Cardiac muscle cell (in vitro differentiated cells and primary cell): ENCODE data around the gene COPS9. TPM values are rescaled to one million over a fixed set of nuclear protein-coding genes. Genes with fewer than 3 reads are reported as not detected.

Experiments used
- DNase-seq, 2 donors: peaks; one replicate each; pipeline versions ENCODE4 v3.0.0 to v3.0.0-alpha.2; 2010 to 2017; ENCODE audit warnings: low read depth in 1 of 2, low spot score in 1 of 2
- H3K27ac ChIP-seq: fragments of 200-600 bp; sonication (generic); 2 replicates; pipeline ENCODE4 v1.5.1; 2016
- H3K27me3 ChIP-seq: fragments of 200-600 bp; sonication (generic); 2 replicates; pipeline ENCODE4 v1.6.0; 2016; ENCODE audit warnings: control low read depth
- H3K36me3 ChIP-seq: fragments of 200-600 bp; sonication (generic); 2 replicates; pipeline ENCODE4 v1.5.1; 2016; ENCODE audit warnings: control low read depth
- H3K4me1 ChIP-seq: fragments of 200-600 bp; sonication (generic); 2 replicates; pipeline ENCODE4 v1.8.1; 2017; ENCODE audit warnings: low read depth, mild to moderate bottlenecking, mixed run types
- H3K4me3 ChIP-seq: fragments of 200-600 bp; sonication (generic); 2 replicates; pipeline ENCODE4 v1.5.1; 2016; ENCODE audit warnings: mild to moderate bottlenecking
- H3K9me3 ChIP-seq: fragments of 200-600 bp; sonication (generic); 2 replicates; pipeline ENCODE4 v1.5.1; 2017; ENCODE audit warnings: low read depth, mild to moderate bottlenecking, control low read depth
- CTCF ChIP-seq: IDR thresholded peaks from 2 replicates; pipeline ENCODE4 v1.5.1; 2012; ENCODE audit warnings: low read depth, mild to moderate bottlenecking, low read length
- polyA plus RNA-seq: library from polyadenylated mRNA; unstranded; fragments of >200 nt; fragmentation: Nextera tagmentation; extraction: Ambion mirVana; gene quantifications from 2 replicates; pipeline ENCODE4 v1.2.1, GENCODE V29; 2016
- total RNA-seq: library from RNA; depleted of rRNA; stranded (reverse); fragments of >200 nt; gene quantifications from 2 replicates; pipeline ENCODE4 v1.2.3, GENCODE V29; 2016

Gene COPS9
- total and polyA plus RNA-seq, 2 experiments from 2014 or later = 111 to 321 TPM

- no peak for TF ChIP-seq CTCF
- Histone ChIP-seq H3K27me3 (no peaks in the 10 kb centered on the region), H3K27ac (no peak overlapping the region), H3K36me3 (peaks cover 6% of the 10 kb centered on the region), H3K4me3 (no peak overlapping the region), H3K9me3 (no peaks in the 10 kb centered on the region), H3K4me1 (no peaks in the 10 kb centered on the region)
- DNase-seq = no peak
Observed at GRCh38 chr2:240124651-240125030, 11.5 kb downstream of the COPS9 start.

GRCh38 chr2:240123821-240124650 is 12.1 kb downstream of the COPS9 start:
- Histone ChIP-seq H3K4me1 (no peaks in the 10 kb centered on the region), H3K27me3 (no peaks in the 10 kb centered on the region), H3K27ac (no peak overlapping the region), H3K4me3 (no peak overlapping the region), H3K36me3 (peaks cover 6% of the 10 kb centered on the region), H3K9me3 (no peaks in the 10 kb centered on the region)
- TF ChIP-seq CTCF = no peak
- no peak for DNase-seq

- Histone ChIP-seq H3K27ac (no peak overlapping the region), H3K9me3 (no peaks in the 10 kb centered on the region), H3K4me1 (no peaks in the 10 kb centered on the region), H3K27me3 (no peaks in the 10 kb centered on the region), H3K36me3 (no peaks in the 10 kb centered on the region), H3K4me3 (no peak overlapping the region)
- no peak for DNase-seq
- no peak for TF ChIP-seq CTCF
Observed at GRCh38 chr2:240121675-240122074, 14.4 kb downstream of the COPS9 start.

GRCh38 chr2:240121190-240121589 is 14.9 kb downstream of the COPS9 start:
- Histone ChIP-seq H3K4me1 (no peaks in the 10 kb centered on the region), H3K27me3 (no peaks in the 10 kb centered on the region), H3K4me3 (no peak overlapping the region), H3K9me3 (no peaks in the 10 kb centered on the region), H3K36me3 (no peaks in the 10 kb centered on the region), H3K27ac (no peak overlapping the region)
- TF ChIP-seq CTCF = no peak
- DNase-seq = no peak

GRCh38 chr2:240114233-240114632 is 21.9 kb downstream of the COPS9 start:
- H3K9me3 ChIP-seq = no peaks in the 10 kb centered on the region
- H3K4me1 ChIP-seq = no peaks in the 10 kb centered on the region
- H3K27me3 ChIP-seq = no peaks in the 10 kb centered on the region
- H3K27ac ChIP-seq = no peak overlapping the region
- no peak overlapping the region for H3K4me3 ChIP-seq
- no peaks in the 10 kb centered on the region for H3K36me3 ChIP-seq
- no peak for DNase-seq
- TF ChIP-seq CTCF = no peak
